ENCODE measurements around the gene DDX56.
A peak's percentile ranks its signal among the peaks of the same experiment; 100 is the strongest.

DDX56 gene

DNA sequence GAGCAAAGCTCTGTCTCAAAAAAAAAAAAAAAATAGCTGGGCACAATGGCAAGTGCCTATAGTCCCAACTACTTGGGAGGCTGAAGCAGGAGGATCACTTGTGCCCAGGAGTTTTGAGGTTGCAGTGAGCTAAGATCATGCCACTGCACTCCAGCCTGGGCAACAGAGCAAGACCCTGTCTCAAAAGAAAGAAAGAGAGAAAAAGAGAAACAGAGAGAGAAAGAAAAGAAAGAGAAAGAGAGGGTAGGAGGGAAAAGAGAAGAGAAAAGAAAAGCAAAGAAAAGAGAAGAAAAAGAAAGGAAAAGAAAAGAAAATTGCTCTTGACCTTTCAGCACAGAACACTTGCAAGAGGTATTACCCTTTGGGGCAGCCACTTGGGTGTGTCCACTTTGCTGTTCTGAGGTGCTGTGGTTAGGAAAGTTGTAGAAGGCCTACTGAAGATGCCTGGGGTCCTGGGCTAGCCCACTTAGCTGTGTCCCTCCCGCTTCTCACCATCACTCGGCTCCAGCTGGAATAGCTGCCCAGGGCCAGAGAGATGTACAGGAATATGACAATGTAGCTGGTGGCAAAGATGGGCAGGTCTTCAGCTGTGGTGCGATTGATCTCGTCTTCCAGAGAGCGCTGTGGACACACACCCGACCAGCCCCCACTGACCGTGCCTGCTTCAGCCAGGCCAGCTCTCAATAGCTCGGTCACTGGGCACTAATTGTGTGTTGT is 38.2 kb downstream of the DDX56 start:
- no peak for DNase-seq (ENCODE audit: low read depth)

DNA sequence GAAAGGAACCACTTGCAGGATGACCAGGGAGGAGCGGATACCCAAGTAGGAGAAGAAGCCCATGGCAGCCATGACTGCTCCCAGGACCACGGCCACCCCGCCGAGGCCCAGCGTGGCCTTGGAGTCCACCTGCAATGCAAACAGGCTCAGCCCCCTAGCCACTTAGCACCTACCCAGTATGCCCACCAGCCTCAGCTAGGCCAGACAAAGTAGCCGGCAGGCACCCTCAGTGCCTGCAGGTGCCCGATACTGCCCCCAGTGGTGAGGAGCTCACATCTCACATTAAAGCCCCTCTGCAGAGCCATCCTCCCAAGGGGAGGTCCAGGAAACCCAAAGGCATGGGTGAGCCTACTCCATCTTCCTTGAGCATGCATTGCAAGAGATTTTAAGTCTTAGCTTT is 39.2 kb downstream of the DDX56 start:
- DNase-seq (ENCODE audit: low read depth): peak; percentile 30

DNA sequence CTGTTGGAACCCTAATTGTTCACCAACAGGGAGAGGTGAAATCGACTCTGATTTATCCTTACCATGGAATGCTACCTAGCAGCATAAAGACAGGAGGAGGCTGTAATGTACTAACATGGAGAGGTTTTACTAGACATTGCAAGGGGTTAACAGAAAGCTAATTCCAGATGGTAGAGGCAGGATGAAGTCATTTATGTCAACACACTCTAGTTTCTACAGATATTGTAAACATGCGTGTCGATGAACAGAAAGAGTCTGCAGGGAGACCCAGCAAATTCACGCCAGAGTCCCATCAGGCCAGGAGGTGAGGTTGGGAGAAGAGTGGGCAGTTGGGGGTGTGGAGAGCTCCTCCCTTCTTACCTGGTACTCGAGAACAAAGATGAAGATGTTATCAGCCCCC is 39.6 kb downstream of the DDX56 start:
- DNase-seq (ENCODE audit: low read depth): no peak

DNA sequence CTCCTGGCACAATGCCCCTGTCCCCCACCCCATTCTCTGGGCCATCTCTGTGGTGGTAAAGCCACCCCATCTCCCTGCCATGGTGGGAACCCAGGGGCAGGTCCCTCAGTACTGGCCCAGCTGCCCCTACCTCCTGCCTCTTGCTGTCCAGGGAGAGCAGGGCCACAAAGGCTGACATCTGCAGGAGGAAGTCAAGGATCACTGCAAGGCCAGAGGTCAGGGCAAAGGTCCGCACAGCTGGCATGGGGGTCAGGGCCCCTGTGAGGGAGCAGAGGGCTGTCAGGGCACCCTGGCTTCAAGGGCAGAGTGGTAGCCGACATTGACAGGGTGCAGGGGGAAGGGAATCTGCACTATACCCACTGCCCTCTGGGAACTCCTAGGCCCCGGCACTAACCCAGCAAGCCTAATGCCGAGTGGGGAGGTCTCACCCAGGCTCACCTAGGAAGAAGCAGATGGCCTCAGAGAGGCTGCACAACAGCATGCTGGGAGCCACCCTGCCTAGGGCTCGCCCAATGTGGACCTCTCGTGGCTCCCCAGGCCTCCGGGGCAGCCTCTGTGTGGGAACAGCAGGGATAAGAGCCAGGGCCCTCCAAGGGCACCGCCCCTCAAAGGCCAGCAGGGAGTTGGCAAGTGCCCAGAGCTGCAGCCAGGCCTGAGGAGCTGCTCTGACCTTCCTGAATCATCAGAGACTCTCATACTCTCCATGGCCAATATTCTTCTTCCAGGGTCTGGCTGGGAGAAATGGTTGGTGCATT is 40.2 kb downstream of the DDX56 start:
- DNase-seq (ENCODE audit: low read depth): no peak

DNA sequence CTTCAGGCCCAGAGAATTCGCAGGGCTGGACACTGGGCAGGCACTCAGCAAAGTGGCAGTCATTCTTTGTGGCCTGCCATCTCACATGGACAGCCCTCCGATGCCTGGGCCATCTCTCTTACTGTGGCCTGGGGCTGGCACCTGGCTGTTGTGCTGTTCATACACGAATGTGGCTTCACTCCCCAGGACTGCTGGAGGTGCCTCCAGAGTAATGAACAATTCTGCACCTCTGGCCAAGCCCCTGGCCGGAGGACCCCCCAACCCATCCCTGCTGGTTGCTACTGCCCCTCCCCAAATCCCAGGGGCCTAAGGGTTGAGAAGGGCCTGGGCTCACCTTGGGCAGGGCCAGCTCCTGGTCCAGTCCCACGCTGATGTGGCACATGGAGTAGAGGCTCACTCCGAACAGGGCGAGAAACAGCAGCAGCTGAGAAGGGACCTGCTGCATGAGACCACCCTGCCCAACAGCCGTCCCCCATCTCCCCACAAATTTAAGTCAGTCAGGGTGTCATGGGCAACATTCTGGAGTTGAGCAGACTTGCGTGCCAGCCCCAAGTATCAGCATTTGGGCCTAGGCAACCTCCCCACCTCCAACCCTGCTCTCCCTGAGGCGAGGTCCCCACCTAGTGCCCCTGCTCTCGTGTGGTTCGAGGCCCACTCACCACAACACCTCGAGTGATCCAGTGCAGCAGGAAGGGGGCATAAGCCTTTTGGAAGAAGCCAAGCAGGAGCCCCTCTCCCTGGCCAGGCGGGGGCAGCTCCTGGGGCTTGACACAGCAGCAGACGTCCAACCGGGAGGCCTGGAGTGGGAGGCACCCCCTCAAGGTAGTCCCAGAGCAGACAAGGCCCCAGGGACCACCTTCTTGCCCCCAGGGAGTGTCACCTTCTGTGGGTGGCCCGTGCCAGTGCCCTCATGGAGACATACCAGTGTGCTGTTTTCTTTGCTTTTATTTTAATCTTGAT is 42.0 kb downstream of the DDX56 start:
- no peak for DNase-seq (ENCODE audit: low read depth)

DNA sequence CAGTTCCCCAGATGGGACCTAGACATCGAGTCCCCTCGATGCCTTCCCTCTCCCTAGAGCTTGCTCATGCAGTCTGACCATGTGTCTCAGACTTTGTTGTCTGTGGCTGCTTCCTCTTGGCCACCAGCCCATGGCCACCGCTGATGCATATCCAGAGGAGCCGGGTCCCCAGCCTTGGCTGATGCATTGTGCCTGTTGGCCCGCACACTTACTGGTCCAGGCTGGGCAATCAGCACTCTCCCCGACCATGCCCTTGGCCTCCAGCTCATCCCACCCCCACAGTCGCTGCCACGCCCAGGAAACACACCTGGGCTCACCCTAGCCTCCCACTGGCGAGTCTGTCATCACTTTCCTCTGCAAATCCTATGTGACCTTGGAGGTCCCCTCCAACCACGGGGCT is 42.7 kb downstream of the DDX56 start:
- DNase-seq (ENCODE audit: low read depth): no peak

DNA sequence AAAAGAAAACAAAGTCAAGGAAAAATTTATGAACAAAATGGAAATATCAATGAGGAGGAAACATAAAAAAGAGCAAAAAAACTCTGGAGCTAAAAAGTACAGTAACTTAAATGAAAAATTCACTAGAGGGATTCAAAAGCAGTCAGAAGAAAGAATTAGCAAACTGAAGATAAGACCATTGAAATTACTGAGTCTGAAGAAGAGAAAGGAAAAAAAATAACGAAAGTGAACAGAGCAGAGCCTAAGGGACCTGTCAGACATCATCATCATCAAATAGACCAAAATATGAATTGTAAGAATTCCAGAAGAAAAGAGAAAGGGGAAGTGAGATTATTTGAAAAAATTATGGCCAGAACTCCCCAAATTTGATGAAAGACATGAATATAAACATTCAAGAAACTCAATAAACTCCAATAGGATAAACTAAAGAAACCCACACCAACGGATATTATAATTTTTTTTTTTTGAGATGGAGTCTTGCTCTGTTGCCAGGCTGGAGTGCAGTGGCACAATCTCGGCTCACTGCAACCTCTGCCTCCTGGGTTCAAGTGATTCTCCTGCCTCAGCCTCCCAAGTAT is 48.8 kb downstream of the DDX56 start:
- DNase-seq (ENCODE audit: low read depth): no peak

DNA sequence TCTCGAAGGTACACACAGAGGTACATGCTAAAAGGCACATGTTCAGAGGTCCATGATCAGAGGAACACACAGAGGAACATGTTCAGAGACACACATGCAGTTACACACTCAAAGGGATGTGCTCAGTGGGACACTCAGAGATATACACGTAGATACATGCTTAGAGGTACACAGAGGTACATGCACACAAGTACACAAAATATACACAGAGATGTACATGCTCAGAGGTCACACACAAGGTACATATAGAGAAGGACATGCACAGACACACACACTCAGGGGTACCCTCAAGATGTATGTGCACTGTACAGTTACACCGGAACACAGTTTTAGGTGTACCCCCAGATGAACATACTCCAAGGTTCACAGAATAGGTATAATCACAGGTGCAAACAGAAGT is 51.4 kb downstream of the DDX56 start:
- no peak for DNase-seq (ENCODE audit: low read depth)

DNA sequence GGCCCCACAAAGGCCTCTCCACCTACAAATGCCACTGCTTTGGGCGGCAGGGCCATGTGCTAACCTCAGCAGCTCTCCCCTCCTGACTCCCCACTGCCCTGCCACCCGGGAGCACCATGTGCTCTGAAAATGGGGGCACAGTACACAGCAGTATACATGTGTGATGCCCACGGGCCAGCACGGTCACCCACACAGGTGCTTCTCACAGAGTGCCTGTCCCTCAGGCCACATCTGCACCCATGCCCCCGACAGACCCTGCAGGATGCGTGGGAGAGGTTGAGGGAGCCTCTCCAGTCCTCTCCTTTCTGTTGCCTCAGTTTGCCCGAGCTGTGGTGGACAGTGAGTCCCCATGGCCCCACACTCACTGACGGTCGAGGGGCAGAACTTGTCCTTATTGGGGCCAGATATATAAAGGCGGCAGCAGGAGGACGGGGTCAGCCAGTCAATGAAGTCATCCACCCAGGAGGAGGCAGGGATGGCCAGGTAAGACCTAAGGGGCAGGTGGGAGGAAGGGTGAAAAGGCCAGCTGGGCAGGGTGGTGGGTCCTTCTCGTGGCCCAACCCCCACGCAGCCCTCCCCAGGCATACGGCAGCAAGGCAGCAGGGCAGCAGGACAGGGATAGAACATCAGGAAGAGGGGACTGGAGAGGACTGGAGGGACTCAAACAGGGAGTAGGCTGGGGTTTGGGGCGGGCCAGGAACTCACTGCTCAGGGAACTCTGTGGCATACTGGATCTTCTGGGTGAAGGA is 52.2 kb downstream of the DDX56 start:
- DNase-seq (ENCODE audit: low read depth): no peak

DNA sequence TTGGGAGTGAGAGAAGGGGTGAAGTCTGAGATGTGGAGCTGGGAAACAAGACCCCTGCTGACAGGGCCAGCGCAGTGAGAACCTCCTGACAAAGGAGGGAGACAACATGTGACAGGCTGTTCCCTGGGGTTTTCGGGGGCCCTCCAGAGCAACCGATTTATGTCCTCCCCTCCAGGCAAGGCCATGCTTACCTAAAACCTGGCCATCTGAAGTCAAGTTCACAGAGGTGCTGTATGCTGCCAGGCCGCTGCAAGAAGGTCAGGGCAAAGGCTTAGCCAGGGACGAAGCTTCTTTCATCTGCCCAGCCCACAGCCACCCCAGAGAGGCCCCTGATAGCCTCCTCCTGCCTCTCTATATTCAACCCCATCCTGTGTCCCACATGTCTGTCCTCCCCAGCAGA is 53.1 kb downstream of the DDX56 start:
- no peak for DNase-seq (ENCODE audit: low read depth)

DNA sequence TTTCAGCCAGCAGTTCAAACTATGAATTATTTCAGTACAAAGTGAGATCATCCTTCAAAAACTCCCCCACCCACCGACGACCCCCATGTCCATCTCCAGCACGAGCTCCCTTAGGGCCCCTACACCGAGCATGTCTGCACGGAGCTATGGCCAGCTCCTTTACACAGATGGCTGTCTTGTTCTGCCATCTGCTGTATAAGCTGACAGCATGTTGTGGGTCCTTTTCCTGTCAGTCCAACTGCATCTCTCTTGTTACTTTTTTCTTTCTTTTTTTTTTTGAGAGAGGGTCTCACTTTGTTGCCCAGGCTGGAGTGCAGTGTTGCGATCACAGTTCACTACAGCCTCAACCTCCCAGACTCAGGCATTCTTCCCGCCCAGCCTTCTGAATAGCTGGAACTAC is 54.2 kb downstream of the DDX56 start:
- no peak for DNase-seq (ENCODE audit: low read depth)

DNA sequence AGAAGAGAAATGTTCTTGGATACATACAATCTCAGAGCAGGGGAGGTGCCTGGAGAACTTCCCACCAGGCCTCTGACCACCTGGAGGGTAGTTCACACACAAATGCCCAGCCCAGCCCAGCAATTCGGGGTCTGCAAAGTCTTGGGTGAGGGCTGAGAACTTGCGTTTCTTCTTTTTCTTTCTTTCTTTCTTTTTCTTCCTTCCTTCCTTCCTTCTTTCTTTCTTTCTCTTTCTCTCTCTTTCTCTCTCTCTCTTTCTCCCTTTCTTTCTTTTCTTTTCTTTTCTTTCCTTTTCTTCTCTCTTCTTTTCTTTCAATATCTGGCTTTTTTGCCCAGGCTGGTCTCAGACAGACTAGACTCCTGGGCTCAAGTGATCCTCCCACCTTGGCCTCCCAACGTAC is 54.9 kb downstream of the DDX56 start:
- no peak for DNase-seq (ENCODE audit: low read depth)

DNA sequence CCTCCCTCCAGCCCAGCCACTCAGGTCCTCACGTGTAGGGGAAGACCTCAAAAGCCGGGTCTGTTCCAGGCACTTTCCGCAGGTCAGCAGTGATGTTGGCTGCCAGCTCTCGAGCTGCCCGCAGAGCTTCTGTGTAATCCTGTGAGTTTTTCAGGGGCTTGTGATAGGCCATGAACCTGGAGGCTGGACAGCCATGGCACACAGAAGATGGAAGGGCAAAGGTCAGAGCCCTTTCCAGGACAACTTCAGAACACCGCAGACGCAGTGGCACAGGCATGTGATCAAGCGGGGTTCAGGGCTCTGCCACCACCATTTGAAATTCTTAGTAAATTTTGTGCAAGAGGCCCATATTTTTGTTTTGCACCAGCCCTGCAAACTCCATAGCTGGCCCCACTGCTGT is 56.5 kb downstream of the DDX56 start:
- no peak for DNase-seq (ENCODE audit: low read depth)
